Loucy (cell line): ENCODE data around the gene RGPD3.

ENCODE experiments used
- H2AFZ ChIP-seq: fragments of 200-600 bp; sonication (generic); 2 replicates; pipeline ENCODE4 v1.6.0; 2016; ENCODE audit warnings: antibody characterized with exemption, mild to moderate bottlenecking, low read length, moderate library complexity
- H3F3A ChIP-seq: fragments of 200-600 bp; 2 replicates; pipeline ENCODE4 v1.6.0; 2016; ENCODE audit warnings: antibody characterized with exemption, low read depth, mild to moderate bottlenecking
- H3K27me3 ChIP-seq: fragments of 200-600 bp; sonication (generic); 2 replicates; pipeline ENCODE4 v1.6.1; 2014; ENCODE audit warnings: low read length, mild to moderate bottlenecking; ENCODE audit not compliant: insufficient read depth, poor library complexity, severe bottlenecking
- H3K36me3 ChIP-seq: fragments of 200-600 bp; sonication (generic); 2 replicates; pipeline ENCODE4 v1.6.1; 2016; ENCODE audit warnings: low read length; ENCODE audit not compliant: insufficient read depth
- H3K4me1 ChIP-seq: fragments of 200-600 bp; sonication (generic); 2 replicates; pipeline ENCODE4 v1.5.1; 2014; ENCODE audit warnings: low read length, mild to moderate bottlenecking; ENCODE audit not compliant: insufficient read depth, poor library complexity, severe bottlenecking
- H3K4me2 ChIP-seq: fragments of 200-600 bp; sonication (generic); 2 replicates; pipeline ENCODE4 v1.6.0; 2014; ENCODE audit warnings: antibody characterized with exemption, low read length, low read depth, mild to moderate bottlenecking; ENCODE audit not compliant: poor library complexity, severe bottlenecking
- H3K4me3 ChIP-seq: fragments of 200-600 bp; sonication (generic); 2 replicates; pipeline ENCODE4 v1.5.1; 2014; ENCODE audit warnings: low read length, mild to moderate bottlenecking, mixed read lengths; ENCODE audit not compliant: poor library complexity, severe bottlenecking
- H3K79me2 ChIP-seq: fragments of 200-600 bp; sonication (generic); 2 replicates; pipeline ENCODE4 v1.6.1; 2014; ENCODE audit warnings: low read length; ENCODE audit not compliant: insufficient read depth
- H3K9ac ChIP-seq: fragments of 200-600 bp; sonication (generic); 2 replicates; pipeline ENCODE4 v1.6.0; 2014; ENCODE audit warnings: mild to moderate bottlenecking, low read depth, low read length, moderate library complexity; ENCODE audit not compliant: poor library complexity, severe bottlenecking
- H3K9me2 ChIP-seq: fragments of 200-600 bp; sonication (generic); replicated peaks from 2 replicates; pipeline ENCODE4 v1.6.1; 2016; ENCODE audit warnings: low read depth, low read length, mixed read lengths
- H3K9me3 ChIP-seq: fragments of 200-600 bp; sonication (generic); 2 replicates; pipeline ENCODE4 v1.6.1; 2014; ENCODE audit warnings: mild to moderate bottlenecking, antibody characterized with exemption, low read length, low read depth; ENCODE audit not compliant: insufficient read depth
- H4K20me1 ChIP-seq: fragments of 200-600 bp; sonication (generic); 2 replicates; pipeline ENCODE4 v1.6.0; 2014; ENCODE audit warnings: antibody characterized with exemption, low read length, mild to moderate bottlenecking; ENCODE audit not compliant: insufficient read depth, poor library complexity, severe bottlenecking
- EZH2phosphoT487 ChIP-seq: fragments of 200-600 bp; IDR thresholded peaks from 2 replicates; pipeline ENCODE4 v1.6.1; 2018; ENCODE audit warnings: antibody characterized with exemption, mild to moderate bottlenecking, moderate library complexity, borderline replicate concordance
- TF ChIP-seq, protein P1 (sequence below): fragments of 200-600 bp; sonication (generic); conservative IDR thresholded peaks from 2 replicates; pipeline ENCODE4 v1.5.1; 2014; ENCODE audit warnings: mild to moderate bottlenecking, antibody characterized with exemption, low read length

Gene RGPD3

DNA sequence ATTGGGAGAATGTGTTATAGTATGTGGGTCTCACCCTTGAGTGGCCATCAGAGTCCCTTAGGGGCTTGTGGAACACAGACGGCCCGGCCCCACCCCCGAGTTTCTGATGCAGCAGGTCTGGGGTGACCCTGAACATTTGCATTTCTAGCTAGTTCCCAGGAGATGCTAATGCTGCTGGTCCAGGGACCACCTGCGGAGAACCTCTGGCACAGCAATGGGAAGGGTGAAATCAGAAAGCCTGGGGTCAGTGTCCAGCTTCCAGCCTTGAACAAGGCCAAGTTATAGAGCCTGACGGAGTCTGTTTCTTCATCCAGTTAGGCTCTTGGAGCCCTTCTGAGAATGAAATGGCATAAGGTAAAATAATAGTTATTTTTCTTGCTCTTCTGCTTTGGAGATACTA lies 126.5 kb downstream of the RGPD3 start:
- Histone ChIP-seq H3K4me1 (no peaks in the 10 kb centered on the region), H3K27me3 (no peaks in the 10 kb centered on the region), H3F3A (no peaks in the 10 kb centered on the region), H3K9me3 (no peaks in the 10 kb centered on the region), H2AFZ (0 out of 2 replicates have a peak overlapping the region, but pooled peaks have one; percentile 27), H3K36me3 (no peaks in the 10 kb centered on the region), H3K79me2 (no peaks in the 10 kb centered on the region), H4K20me1 (no peaks in the 10 kb centered on the region), H3K9ac (no peak overlapping the region), H3K9me2 (no peaks in the 10 kb centered on the region), H3K4me3 (no peak overlapping the region), H3K4me2 (no peak overlapping the region)
- TF ChIP-seq, protein P1, sequence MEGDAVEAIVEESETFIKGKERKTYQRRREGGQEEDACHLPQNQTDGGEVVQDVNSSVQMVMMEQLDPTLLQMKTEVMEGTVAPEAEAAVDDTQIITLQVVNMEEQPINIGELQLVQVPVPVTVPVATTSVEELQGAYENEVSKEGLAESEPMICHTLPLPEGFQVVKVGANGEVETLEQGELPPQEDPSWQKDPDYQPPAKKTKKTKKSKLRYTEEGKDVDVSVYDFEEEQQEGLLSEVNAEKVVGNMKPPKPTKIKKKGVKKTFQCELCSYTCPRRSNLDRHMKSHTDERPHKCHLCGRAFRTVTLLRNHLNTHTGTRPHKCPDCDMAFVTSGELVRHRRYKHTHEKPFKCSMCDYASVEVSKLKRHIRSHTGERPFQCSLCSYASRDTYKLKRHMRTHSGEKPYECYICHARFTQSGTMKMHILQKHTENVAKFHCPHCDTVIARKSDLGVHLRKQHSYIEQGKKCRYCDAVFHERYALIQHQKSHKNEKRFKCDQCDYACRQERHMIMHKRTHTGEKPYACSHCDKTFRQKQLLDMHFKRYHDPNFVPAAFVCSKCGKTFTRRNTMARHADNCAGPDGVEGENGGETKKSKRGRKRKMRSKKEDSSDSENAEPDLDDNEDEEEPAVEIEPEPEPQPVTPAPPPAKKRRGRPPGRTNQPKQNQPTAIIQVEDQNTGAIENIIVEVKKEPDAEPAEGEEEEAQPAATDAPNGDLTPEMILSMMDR, result no peak
- TF ChIP-seq EZH2phosphoT487, result no peak
